OCI-LY3 (cell line): ENCODE measurements around the gene HSCB.
A peak's percentile ranks its signal among the peaks of the same experiment; 100 is the strongest.

Source experiments
- H2AFZ ChIP-seq: fragments of 200-600, 300-600 bp; shearing (Covaris generic); 2 replicates; pipeline ENCODE4 v1.6.0; 2014; ENCODE audit warnings: antibody characterized with exemption, low read depth, low read length
- H3K27ac ChIP-seq: fragments of 200-600, 300-600 bp; sonication (generic); 2 replicates; pipeline ENCODE4 v1.5.1; 2014; ENCODE audit warnings: mild to moderate bottlenecking, low read length, moderate library complexity, mixed read lengths
- H3K27me3 ChIP-seq: fragments of 200-600, 300-600 bp; sonication (generic); 2 replicates; pipeline ENCODE4 v1.6.1; 2014; ENCODE audit warnings: low read depth, low read length, mixed read lengths
- H3K36me3 ChIP-seq: fragments of 200-600, 300-600 bp; sonication (generic); replicated peaks from 2 replicates; pipeline ENCODE3; 2014; ENCODE audit warnings: low read depth, low read length, mixed read lengths
- H3K4me1 ChIP-seq: fragments of 300-600, 200-600 bp; sonication (generic); 2 replicates; pipeline ENCODE4 v1.6.1; 2014; ENCODE audit warnings: low read length, mixed read lengths
- H3K4me2 ChIP-seq: fragments of 200-600, 300-600 bp; sonication (generic); 2 replicates; pipeline ENCODE4 v1.6.1; 2014; ENCODE audit warnings: low read length, mixed read lengths
- H3K4me3 ChIP-seq: fragments of 300-600, 200-600 bp; sonication (generic); 2 replicates; pipeline ENCODE4 v1.5.1; 2014; ENCODE audit warnings: antibody characterized with exemption, mild to moderate bottlenecking, low read length, moderate library complexity
- H3K79me2 ChIP-seq: fragments of 300-600, 200-600 bp; shearing (Covaris generic); 2 replicates; pipeline ENCODE4 v1.6.1; 2014; ENCODE audit warnings: mild to moderate bottlenecking, low read length, mixed read lengths
- H3K9ac ChIP-seq: fragments of 300-600, 200-600 bp; shearing (Covaris generic); 2 replicates; pipeline ENCODE4 v1.6.0; 2014; ENCODE audit warnings: mild to moderate bottlenecking, low read length, moderate library complexity
- H3K9me3 ChIP-seq: fragments of 200-600, 300-600 bp; shearing (Covaris generic); 2 replicates; pipeline ENCODE4 v1.6.1; 2014; ENCODE audit warnings: low read length, mixed read lengths; ENCODE audit not compliant: insufficient read depth
- H4K20me1 ChIP-seq: fragments of 200-600, 300-600 bp; sonication (generic); 2 replicates; pipeline ENCODE4 v1.6.1; 2016; ENCODE audit warnings: low read length, mixed read lengths; ENCODE audit not compliant: insufficient read depth
- CTCF ChIP-seq: fragments of 200-600, 300-600 bp; sonication (generic); IDR thresholded peaks from 2 replicates; pipeline ENCODE4 v1.5.1; 2014; ENCODE audit warnings: antibody characterized with exemption, low read length, low read depth
- EZH2phosphoT487 ChIP-seq: fragments of 200-600 bp; shearing (Covaris generic); IDR thresholded peaks from 2 replicates; pipeline ENCODE4 v1.6.1; 2018; ENCODE audit warnings: antibody characterized with exemption, mixed run types, low read depth

HSCB gene

GRCh38 chr22:28798810-28799605 is 57.2 kb downstream of the HSCB start:
- H3K79me2 ChIP-seq: peaks cover 87% of the 10 kb centered on the region
- H3K4me3 ChIP-seq: peak overlapping the region; percentile 82
- H4K20me1 ChIP-seq: peaks cover 45% of the 10 kb centered on the region
- no peaks in the 10 kb centered on the region for H3K27me3 ChIP-seq
- no peaks in the 10 kb centered on the region for H3K9me3 ChIP-seq
- no peak overlapping the region for H2AFZ ChIP-seq
- peaks cover 47% of the 10 kb centered on the region for H3K36me3 ChIP-seq
- H3K9ac ChIP-seq: peak overlapping the region; percentile 95
- peak overlapping the region; percentile 91 for H3K4me2 ChIP-seq
- peaks cover 59% of the 10 kb centered on the region for H3K4me1 ChIP-seq
- peak overlapping the region; percentile 77 for H3K27ac ChIP-seq
- TF ChIP-seq EZH2phosphoT487: no peak
- TF ChIP-seq CTCF: no peak

GRCh38 chr22:28799606-28800307 is 57.9 kb downstream of the HSCB start:
- Histone ChIP-seq H3K79me2 (peaks cover 80% of the 10 kb centered on the region), H3K4me3 (peak overlapping the region; percentile 82), H2AFZ (no peak overlapping the region)

GRCh38 chr22:28800308-28801041 is 58.6 kb downstream of the HSCB start, which contains the start of gene XBP1:
XBP1 (minus strand) TSS chr22:28800569.
- Histone ChIP-seq H3K4me2 (peak within 1 kb of the TSS; percentile 91), H3K27ac (peak within 1 kb of the TSS; percentile 77), H3K4me1 (peaks cover 50% of the 10 kb centered on the region), H3K9me3 (no peaks in the 10 kb centered on the region), H3K9ac (peak within 1 kb of the TSS; percentile 95), H3K36me3 (peaks cover 32% of the 10 kb centered on the region), H4K20me1 (peaks cover 31% of the 10 kb centered on the region), H2AFZ (peak within 1 kb of the TSS; percentile 18; the same call in 1 of the 2 replicates), H3K79me2 (peaks cover 73% of the 10 kb centered on the region), H3K27me3 (no peaks in the 10 kb centered on the region), H3K4me3 (peak within 1 kb of the TSS; percentile 82)
- TF ChIP-seq EZH2phosphoT487 (no peak), CTCF (no peak)

More at GRCh38 chr22:28799606-28800307, 57.9 kb downstream of the HSCB start:
- Histone ChIP-seq H3K27me3 (no peaks in the 10 kb centered on the region), H3K9ac (peak overlapping the region; percentile 95), H3K27ac (peak overlapping the region; percentile 77), H3K9me3 (no peaks in the 10 kb centered on the region), H4K20me1 (peaks cover 38% of the 10 kb centered on the region), H3K4me2 (peak overlapping the region; percentile 91), H3K36me3 (peaks cover 39% of the 10 kb centered on the region), H3K4me1 (peaks cover 55% of the 10 kb centered on the region)
- TF ChIP-seq CTCF (no peak), EZH2phosphoT487 (no peak)
